Measurements from ENCODE around the gene CDKN2B-AS1. TPM values are rescaled to one million over a fixed set of nuclear protein-coding genes. Genes with fewer than 3 reads are reported as not detected.
A peak's percentile ranks its signal among the peaks of the same experiment; 100 is the strongest.

The CDKN2B-AS1 gene
- total and polyA plus RNA-seq, 12 donors, result 0.13 to 2.5 (median 0.74) TPM; not detected in 1

- TF ChIP-seq POLR2A (IDR thresholded peaks at IDR 0.05) (no peak), CTCF (IDR thresholded peaks at IDR 0.05) (no peak)
- 77 to 90% (median 87%) methylated on average over 2 of the region's 2 CpGs for WGBS, 4 donors
- no peak for DNase-seq
- Histone ChIP-seq H3K4me1 (replicated peaks in 1 of 2) (peaks cover 0 to 15% of the 10 kb centered on the region in 2 donors), H3K9me3 (replicated peaks in 1 of 3) (no peaks in the 10 kb centered on the region), H3K4me3 (no peak overlapping the region), H3K27ac (no peak overlapping the region), H3K36me3 (replicated peaks in 1 of 2) (no peaks in the 10 kb centered on the region), H3K27me3 (no peaks in the 10 kb centered on the region)
- intact Hi-C loops (cut with DNase I), result loop anchor here in 1 of 2 donors (10.0 kb wide), 2 partner anchors 79 to 221 kb away; no protein-coding TSS in a partner anchor
These were observed 41.0 kb downstream of the CDKN2B-AS1 start for GRCh38 chr9:22035591-22036011.

- no peak for DNase-seq
- TF ChIP-seq POLR2A (IDR thresholded peaks at IDR 0.05), result no peak
- TF ChIP-seq CTCF (IDR thresholded peaks at IDR 0.05), result no peak
- Histone ChIP-seq H3K4me3 (no peak overlapping the region), H3K36me3 (replicated peaks in 1 of 2) (no peaks in the 10 kb centered on the region), H3K27ac (no peak overlapping the region), H3K4me1 (replicated peaks in 1 of 2) (peaks cover 0 to 15% of the 10 kb centered on the region in 2 donors), H3K27me3 (no peaks in the 10 kb centered on the region), H3K9me3 (replicated peaks in 1 of 3) (no peaks in the 10 kb centered on the region)
- intact Hi-C loops (cut with DNase I), result loop anchor here in 1 of 2 donors (10.0 kb wide), 2 partner anchors 78 to 222 kb away; no protein-coding TSS in a partner anchor
- WGBS, 4 donors, result 83 to 90% (median 83%) methylated on average over 4 of the region's 4 CpGs
These were observed 42.5 kb downstream of the CDKN2B-AS1 start for GRCh38 chr9:22036866-22037626.

- Histone ChIP-seq H3K4me3 (peak overlapping the region in 1 of 4 donors; percentile 0), H3K9me3 (replicated peaks in 1 of 3) (no peaks in the 10 kb centered on the region), H3K27ac (no peak overlapping the region), H3K27me3 (no peaks in the 10 kb centered on the region), H3K4me1 (replicated peaks in 1 of 2) (peaks cover 0 to 15% of the 10 kb centered on the region in 2 donors), H3K36me3 (replicated peaks in 1 of 2) (no peaks in the 10 kb centered on the region)
- intact Hi-C loops (cut with DNase I), result loop anchor here in 1 of 2 donors (10.0 kb wide), 2 partner anchors 77 to 223 kb away; no protein-coding TSS in a partner anchor
- peak; percentile 27 to 68 (median 50) for TF ChIP-seq CTCF (IDR thresholded peaks at IDR 0.05)
- TF ChIP-seq POLR2A (IDR thresholded peaks at IDR 0.05), result no peak
- DNase-seq, result no peak
- 20 to 30% (median 24%) methylated on average over 2 of the region's 2 CpGs for WGBS, 4 donors
These were observed 43.5 kb downstream of the CDKN2B-AS1 start for GRCh38 chr9:22037954-22038690.

- no peaks in the 10 kb centered on the region for H3K36me3 ChIP-seq (replicated peaks in 1 of 2)
- H3K4me3 ChIP-seq, result no peak overlapping the region
- DNase-seq, result no peak
- H3K27me3 ChIP-seq, result no peaks in the 10 kb centered on the region
- no peak for TF ChIP-seq CTCF (IDR thresholded peaks at IDR 0.05)
- no peak overlapping the region for H3K27ac ChIP-seq
- 72 to 76% (median 73%) methylated on average over 3 of the region's 3 CpGs for WGBS, 4 donors
- H3K4me1 ChIP-seq (replicated peaks in 1 of 2), result peaks cover 0 to 15% of the 10 kb centered on the region in 2 donors
- intact Hi-C loops (cut with DNase I), result loop anchor here in 1 of 2 donors (10.0 kb wide), 2 partner anchors 76 to 224 kb away; no protein-coding TSS in a partner anchor
- H3K9me3 ChIP-seq (replicated peaks in 1 of 3), result no peaks in the 10 kb centered on the region
These were observed 44.7 kb downstream of the CDKN2B-AS1 start for GRCh38 chr9:22039258-22039657.
